Skeletal muscle satellite cell (primary cell): ENCODE measurements around the gene CKS1B.

Experiments
- H3K27me3 ChIP-seq: 2 replicates; pipeline ENCODE4 v1.7.0; 2013; ENCODE audit warnings: low read length; ENCODE audit not compliant: control insufficient read depth, insufficient read depth
- H3K36me3 ChIP-seq: 2 replicates; pipeline ENCODE4 v1.7.0; 2013; ENCODE audit warnings: mild to moderate bottlenecking, control low read depth, low read length; ENCODE audit not compliant: insufficient read depth
- H3K4me1 ChIP-seq: 2 replicates; pipeline ENCODE4 v1.7.0; 2013; ENCODE audit warnings: low read length; ENCODE audit not compliant: control insufficient read depth, insufficient read depth
- H3K4me2 ChIP-seq: 2 replicates; pipeline ENCODE4 v1.7.0; 2013; ENCODE audit warnings: mild to moderate bottlenecking, low read length
- H3K4me3 ChIP-seq: 2 replicates; pipeline ENCODE4 v1.7.0; 2013; ENCODE audit warnings: low read length
- H3K9ac ChIP-seq: 2 replicates; pipeline ENCODE4 v1.7.0; 2013; ENCODE audit warnings: mild to moderate bottlenecking, low read depth, low read length, moderate library complexity
- H3K9me3 ChIP-seq: replicated peaks from 2 replicates; pipeline ENCODE4 v1.7.0; 2013; ENCODE audit warnings: mild to moderate bottlenecking, control low read depth, low read length

Gene CKS1B

DNA sequence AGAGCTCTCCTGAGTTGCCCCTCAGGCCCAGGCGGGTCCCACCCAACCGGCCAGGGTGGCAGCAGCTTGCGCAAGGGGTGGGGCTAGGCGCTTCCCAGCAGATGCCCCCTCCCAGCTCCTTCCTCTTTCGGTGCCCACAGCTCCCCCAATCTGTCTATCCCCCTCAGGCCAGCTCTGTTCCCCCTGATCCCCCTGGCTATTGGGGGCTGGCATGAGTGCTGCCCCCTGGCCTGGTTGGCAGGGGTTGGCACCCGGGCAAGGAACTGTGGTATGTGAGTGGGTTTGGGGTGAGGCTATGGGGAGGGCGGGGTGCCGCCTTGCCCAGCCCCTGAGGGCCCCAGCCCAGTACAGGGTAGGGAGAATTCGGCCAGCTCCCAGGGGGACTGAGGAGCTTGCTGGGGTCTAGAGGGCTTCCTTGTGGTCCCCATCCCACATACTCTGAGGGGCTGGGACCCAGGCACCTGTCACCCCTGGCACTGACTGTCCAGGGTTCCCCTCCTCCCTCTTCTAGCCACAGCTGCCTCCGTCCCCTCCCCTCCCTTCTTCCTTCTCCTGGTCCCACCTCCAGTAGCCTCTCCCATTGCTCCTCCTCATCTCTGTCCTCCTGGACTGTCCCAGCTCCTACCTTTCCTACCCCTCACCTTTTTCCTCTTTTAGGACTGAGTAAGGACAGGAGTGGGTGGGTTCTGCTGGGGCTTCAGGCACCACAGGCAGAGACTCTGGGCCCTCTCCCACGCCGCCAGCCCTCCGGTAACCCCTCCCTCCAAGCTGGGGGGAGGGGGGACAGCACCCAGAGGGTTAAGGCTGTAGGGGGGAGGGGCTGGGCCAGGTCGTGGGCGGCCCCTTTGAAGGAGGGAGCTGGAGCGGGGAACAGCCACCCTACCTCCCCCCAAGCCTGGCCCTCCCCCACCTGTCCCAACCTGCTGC lies 33.8 kb downstream of the CKS1B start:
- Histone ChIP-seq H3K9me3 (no peaks in the 10 kb centered on the region), H3K27me3 (no peaks in the 10 kb centered on the region), H3K4me1 (peaks cover 56% of the 10 kb centered on the region), H3K36me3 (peaks cover 25% of the 10 kb centered on the region), H3K4me3 (no peak overlapping the region), H3K4me2 (no peak overlapping the region), H3K9ac (peak overlapping the region; percentile 6)

DNA sequence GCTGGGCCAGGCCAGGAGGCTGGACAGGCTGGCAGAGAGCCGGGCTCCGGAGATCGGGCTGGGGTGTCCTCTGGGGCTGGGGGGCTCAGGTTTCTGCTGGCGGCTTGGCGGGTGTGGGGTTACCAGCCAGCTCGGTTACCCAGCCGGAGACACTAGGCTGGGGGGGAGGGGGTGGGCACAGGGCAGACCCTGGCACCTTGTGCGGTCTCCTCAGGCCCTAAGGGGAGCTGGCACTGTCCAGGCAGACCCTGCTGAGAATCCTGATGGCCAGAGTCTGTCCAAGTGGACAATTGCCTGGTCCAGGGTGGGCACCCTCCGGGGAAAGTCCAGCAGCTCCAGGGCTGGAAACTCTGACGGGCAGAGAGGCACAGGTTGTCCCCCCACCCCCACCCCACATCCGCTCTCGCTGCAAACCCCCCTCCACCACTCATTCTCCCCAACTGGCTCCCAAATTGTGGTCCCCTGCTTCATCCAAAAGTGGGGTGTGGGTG lies 34.8 kb downstream of the CKS1B start:
- no peak overlapping the region for H3K4me3 ChIP-seq
- peaks cover 53% of the 10 kb centered on the region for H3K4me1 ChIP-seq
- no peaks in the 10 kb centered on the region for H3K27me3 ChIP-seq
- H3K9ac ChIP-seq, result no peak overlapping the region
- no peaks in the 10 kb centered on the region for H3K9me3 ChIP-seq
- H3K36me3 ChIP-seq, result peaks cover 30% of the 10 kb centered on the region
- H3K4me2 ChIP-seq, result no peak overlapping the region

DNA sequence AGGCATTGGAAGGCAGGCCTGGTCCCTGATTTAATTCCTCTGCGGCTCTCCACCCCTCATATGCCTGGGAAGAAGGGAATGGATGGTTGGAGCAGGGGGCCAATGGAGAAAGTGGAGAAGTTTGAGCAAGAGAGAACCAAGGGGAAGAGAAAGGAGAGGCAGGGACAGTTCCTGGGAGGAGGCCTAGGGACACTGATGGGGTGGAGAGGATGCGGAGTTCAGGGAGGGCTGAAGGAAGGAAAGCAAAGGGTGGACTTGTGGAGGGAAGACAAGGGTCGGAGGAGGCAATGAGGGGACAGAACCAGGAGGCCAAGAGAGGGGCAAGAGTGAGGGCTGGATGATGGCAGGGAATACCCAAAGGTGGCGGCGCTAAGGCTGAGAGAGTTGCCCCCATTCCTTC lies 35.3 kb downstream of the CKS1B start:
- Histone ChIP-seq H3K27me3 (no peaks in the 10 kb centered on the region), H3K4me1 (peaks cover 49% of the 10 kb centered on the region), H3K9ac (no peak overlapping the region), H3K4me3 (no peak overlapping the region), H3K4me2 (no peak overlapping the region), H3K9me3 (no peaks in the 10 kb centered on the region), H3K36me3 (peaks cover 35% of the 10 kb centered on the region)

DNA sequence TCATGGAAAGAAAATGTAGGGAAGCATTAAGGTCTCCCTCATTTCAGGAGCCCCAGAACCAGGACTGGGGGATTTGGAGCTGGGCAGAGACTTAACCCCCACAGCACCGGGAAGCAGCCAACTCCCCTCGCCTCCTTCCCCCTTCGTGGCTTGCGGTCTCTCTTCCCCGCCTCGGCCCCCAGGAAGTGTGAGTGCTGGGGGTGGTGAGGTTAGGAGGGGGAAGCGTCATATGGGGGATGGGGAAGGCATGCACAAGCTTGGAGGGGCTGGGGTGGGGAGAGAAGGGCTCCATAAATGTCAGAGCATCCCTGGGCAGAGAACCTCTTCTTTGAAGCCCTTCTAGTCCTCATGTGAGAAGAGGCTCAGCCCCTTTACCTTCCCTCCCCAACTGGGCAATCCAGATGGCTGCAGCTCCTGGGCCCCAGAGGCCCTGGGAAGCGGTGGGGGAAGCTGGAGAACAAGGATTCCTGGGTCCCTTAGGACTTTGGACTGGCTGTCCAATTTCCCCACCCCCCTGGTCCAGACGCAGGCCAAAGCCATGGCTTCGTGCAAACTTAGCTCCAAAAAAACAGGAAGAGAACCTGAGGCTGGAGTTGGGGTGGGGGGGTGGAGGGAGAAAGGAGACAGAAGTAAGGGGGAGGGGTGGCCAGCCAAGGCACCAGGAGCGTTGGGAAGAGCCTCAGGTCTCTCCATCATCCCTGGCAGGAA lies 35.9 kb downstream of the CKS1B start:
- H3K9ac ChIP-seq, result no peak overlapping the region
- peaks cover 42% of the 10 kb centered on the region for H3K4me1 ChIP-seq
- H3K4me2 ChIP-seq, result no peak overlapping the region
- no peaks in the 10 kb centered on the region for H3K9me3 ChIP-seq
- peaks cover 39% of the 10 kb centered on the region for H3K36me3 ChIP-seq
- no peaks in the 10 kb centered on the region for H3K27me3 ChIP-seq
- no peak overlapping the region for H3K4me3 ChIP-seq

DNA sequence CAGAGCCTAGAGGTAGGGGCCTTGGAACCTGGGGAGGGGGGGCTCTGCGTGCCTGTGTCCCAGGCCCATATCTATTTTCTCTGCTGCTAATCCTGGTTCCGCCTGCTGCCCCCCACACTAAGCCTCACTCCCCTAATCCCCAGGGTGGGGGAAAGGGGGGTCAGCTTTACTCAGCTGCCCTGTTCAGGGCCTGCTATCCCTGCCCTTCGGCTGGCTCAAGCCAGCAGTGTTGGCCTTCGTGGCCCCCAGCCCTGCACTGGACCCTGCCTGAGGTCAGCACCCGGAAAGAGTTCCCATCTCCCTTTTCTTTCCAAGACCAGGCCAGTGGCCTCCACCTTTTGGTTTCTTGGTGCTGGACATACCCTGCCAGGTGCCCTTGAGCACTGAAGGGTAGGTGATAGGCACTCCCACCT lies 36.5 kb downstream of the CKS1B start:
- Histone ChIP-seq H3K9me3 (no peaks in the 10 kb centered on the region), H3K4me3 (no peak overlapping the region), H3K4me1 (peaks cover 36% of the 10 kb centered on the region), H3K4me2 (no peak overlapping the region), H3K36me3 (peaks cover 41% of the 10 kb centered on the region), H3K27me3 (no peaks in the 10 kb centered on the region), H3K9ac (no peak overlapping the region)

DNA sequence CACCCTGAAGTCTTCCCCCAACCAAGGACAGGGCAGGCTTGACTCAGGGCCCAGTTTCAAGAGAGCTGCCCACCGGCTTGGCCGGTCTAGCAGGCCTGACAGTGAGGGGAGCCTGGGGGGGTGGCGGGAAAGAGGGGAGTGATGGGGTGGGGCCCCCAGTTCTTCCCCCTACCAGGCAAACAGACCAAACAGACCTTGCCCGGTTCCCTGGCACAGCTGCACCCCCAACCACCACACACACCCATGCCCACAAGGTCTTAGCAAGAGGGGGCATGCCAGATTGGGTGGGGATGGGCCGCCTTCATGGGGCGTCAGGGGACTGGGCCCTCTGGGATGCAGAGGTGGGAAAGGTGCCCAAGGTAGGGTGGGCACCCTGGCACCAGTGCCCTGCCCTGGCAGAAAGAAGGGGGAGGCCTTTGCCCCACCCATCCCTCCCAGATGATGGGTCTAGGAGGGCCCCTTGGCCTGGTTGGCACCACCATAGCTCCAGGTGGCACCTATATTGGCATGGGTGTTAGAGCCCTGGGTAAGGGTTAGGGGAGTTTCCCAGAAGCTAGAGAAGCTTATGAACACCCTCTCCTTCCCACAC lies 37.0 kb downstream of the CKS1B start:
- Histone ChIP-seq H3K27me3 (no peaks in the 10 kb centered on the region), H3K4me2 (no peak overlapping the region), H3K4me1 (peaks cover 31% of the 10 kb centered on the region), H3K4me3 (no peak overlapping the region), H3K9ac (no peak overlapping the region), H3K36me3 (peaks cover 42% of the 10 kb centered on the region), H3K9me3 (no peaks in the 10 kb centered on the region)

DNA sequence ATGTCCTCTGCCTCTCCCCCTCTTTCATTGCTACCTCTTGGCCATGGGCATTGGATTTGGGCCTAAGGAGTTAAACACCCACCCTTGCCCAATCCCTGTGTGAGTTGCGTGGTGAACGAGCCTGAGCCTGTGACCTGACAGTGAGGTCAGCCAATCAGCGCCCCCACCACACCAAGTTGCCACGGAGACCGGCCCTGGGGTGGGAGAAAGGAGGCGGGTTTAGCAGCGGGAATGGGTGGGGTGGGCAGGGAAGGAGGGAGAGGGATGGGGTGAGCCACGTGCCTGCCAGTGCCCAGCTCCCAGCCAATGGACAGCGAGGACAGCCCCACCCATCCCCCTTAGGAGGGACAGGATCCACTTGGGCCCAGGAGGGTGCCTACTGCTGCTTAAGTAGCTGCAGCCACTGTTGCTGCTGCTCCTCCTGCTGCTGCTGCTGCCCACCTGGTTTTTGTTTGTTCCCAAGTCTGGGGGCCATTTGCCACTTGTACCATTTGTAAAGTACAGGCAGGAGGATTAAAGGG lies 37.6 kb downstream of the CKS1B start:
- Histone ChIP-seq H3K9ac (no peak overlapping the region), H3K4me3 (no peak overlapping the region), H3K4me2 (no peak overlapping the region), H3K9me3 (no peaks in the 10 kb centered on the region), H3K4me1 (peaks cover 30% of the 10 kb centered on the region), H3K27me3 (no peaks in the 10 kb centered on the region), H3K36me3 (peaks cover 41% of the 10 kb centered on the region)

DNA sequence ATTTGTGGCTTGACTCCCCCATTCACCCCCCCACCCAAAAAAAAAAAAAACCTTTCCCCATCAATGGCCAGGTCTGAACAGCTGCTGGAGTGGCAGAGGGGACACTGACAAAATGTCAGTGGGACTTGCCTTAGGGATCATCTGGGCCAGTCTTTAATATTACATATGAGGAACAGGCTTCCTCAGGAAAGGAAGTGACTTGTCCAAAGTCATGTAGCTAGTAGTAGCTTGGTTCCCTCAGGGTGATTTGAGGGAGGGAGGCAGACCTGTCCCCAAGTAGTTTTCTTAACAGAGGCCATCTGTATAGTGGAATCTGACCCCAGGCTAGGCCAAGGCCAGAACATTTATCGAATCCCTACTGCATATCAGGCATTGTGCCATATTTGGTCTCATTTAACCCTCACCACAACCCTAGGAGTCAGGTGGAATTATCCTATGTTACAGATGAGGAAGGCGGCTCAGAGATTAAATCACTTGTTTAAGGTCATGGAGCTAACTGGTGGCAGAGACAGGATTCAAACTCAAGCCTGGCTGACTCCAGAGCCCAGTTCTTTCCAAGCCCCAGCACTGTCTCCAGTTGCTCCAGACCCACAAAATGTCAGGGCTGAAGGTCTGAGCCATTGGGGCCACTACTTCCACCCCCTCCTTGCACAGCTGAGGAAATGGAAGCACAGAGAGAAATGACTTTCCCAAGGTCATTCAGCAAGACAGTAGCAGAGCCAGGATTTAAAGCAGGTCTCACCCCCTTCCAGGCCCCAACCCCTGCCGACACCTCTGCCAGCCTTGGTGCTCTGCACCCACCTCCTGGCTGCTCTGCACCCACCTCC lies 38.5 kb downstream of the CKS1B start:
- peaks cover 39% of the 10 kb centered on the region for H3K36me3 ChIP-seq
- H3K4me3 ChIP-seq, result no peak overlapping the region
- H3K4me1 ChIP-seq, result peaks cover 30% of the 10 kb centered on the region
- H3K4me2 ChIP-seq, result no peak overlapping the region
- H3K9ac ChIP-seq, result no peak overlapping the region
- H3K27me3 ChIP-seq, result no peaks in the 10 kb centered on the region
- H3K9me3 ChIP-seq, result no peaks in the 10 kb centered on the region

DNA sequence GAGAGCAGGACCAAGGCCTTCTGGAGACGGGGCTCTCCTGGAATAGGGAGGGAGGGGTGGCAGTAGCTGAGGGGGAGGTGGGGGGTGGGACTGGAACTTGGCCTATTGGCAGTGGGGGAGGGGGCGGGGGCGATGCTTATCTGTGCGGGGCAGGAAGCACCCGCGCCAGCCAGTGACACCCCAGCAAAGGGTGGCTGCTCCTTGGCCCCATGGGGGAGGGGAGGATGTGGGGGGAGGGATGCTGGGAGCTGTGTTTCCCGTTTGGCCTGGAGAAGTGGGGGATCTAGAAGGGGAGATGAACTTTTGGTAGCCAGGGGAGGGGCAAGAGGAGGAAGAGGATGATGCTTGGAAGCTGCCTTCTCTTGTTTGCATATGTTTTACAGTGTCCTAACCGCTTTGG lies 39.2 kb downstream of the CKS1B start:
- H3K4me1 ChIP-seq, result peaks cover 28% of the 10 kb centered on the region
- H3K9me3 ChIP-seq, result no peaks in the 10 kb centered on the region
- peaks cover 42% of the 10 kb centered on the region for H3K36me3 ChIP-seq
- no peaks in the 10 kb centered on the region for H3K27me3 ChIP-seq
- no peak overlapping the region for H3K4me2 ChIP-seq
- no peak overlapping the region for H3K4me3 ChIP-seq
- H3K9ac ChIP-seq, result no peak overlapping the region

DNA sequence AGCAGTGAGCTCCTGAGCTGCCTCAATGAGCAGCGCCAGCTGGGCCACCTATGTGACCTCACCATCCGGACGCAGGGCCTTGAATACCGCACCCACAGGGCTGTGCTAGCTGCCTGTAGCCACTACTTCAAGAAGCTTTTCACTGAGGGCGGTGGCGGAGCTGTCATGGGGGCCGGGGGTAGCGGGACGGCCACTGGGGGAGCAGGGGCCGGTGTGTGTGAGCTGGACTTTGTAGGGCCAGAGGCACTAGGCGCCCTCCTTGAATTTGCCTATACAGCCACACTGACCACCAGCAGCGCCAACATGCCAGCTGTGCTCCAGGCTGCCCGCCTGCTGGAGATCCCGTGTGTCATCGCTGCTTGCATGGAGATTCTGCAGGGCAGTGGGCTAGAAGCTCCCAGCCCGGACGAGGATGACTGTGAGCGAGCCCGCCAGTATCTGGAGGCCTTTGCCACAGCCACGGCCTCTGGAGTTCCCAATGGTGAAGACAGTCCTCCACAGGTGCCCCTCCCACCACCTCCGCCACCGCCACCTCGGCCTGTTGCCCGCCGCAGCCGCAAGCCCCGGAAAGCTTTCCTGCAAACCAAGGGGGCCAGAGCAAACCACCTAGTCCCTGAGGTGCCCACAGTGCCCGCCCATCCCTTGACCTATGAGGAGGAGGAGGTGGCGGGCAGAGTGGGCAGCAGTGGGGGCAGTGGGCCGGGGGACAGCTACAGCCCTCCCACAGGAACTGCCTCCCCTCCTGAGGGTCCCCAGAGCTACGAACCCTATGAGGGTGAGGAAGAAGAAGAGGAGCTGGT lies 40.4 kb downstream of the CKS1B start:
- Histone ChIP-seq H3K4me1 (peaks cover 35% of the 10 kb centered on the region), H3K9me3 (no peaks in the 10 kb centered on the region), H3K4me2 (no peak overlapping the region), H3K9ac (no peak overlapping the region), H3K36me3 (peaks cover 39% of the 10 kb centered on the region), H3K27me3 (no peaks in the 10 kb centered on the region), H3K4me3 (no peak overlapping the region)
